Spleen (tissue), 7 donors: ENCODE results near the gene KLHL2.

ENCODE experiments used
- POLR2A ChIP-seq, 3 donors: fragments of 450-650 bp; IDR thresholded peaks; one replicate each; pipeline ENCODE4 v1.5.1; 2017; ENCODE audit warnings: antibody characterized with exemption in 3 of 3, mild to moderate bottlenecking in 1 of 3
- POLR2AphosphoS5 ChIP-seq, 3 donors: sonication (generic); formaldehyde crosslinking; IDR thresholded peaks; one replicate each; pipeline ENCODE4 v1.5.1; 2017; ENCODE audit warnings: antibody characterized with exemption in 3 of 3
- TF ChIP-seq, protein P1 (sequence below), 11 experiments: fragments of 200-600 bp in 7 of 11; fragments of 450-650 bp in 4 of 11; sonication (generic) in 4 of 11; IDR thresholded peaks in 8 of 11; conservative IDR thresholded peaks in 3 of 11; 1 replicate in 7 of 11; 2 replicates in 4 of 11; pipeline versions ENCODE4 v1.4.0 to v1.8.0; 2016 to 2021; ENCODE audit warnings: antibody characterized with exemption in 11 of 11, inconsistent platforms in 4 of 11, mild to moderate bottlenecking in 1 of 11
- donor health status: DM: no; HTN: no; CAD: no; lungs with moderate emphysema.
- donor health status: DM: no; HTN: no; CAD: no.
- donor health status: DM: no; HTN: no; CAD: no.

DNA sequence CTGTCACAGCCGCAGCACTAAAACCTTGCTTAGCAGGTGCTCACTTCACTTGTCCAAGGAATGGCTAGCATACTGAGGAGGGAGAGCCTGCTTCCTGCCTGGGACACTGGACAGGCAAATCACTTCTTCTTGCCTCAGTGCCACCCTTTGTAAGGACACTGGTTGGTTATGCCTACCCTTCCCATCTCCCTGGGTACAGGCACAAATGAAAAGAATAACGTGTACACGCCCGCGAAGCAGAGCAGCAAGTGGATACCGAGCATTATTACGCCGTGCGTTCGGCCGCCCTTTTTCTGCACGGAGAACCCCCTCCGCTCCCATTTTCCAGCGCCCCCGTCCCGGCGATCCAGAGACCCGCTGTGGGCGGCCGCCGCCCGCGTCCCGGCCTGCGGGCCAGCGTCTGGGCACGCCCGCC is 338 bp upstream of the KLHL2 start:
- TF ChIP-seq POLR2A (IDR thresholded peaks at IDR 0.05): no peak
- TF ChIP-seq, protein P1, sequence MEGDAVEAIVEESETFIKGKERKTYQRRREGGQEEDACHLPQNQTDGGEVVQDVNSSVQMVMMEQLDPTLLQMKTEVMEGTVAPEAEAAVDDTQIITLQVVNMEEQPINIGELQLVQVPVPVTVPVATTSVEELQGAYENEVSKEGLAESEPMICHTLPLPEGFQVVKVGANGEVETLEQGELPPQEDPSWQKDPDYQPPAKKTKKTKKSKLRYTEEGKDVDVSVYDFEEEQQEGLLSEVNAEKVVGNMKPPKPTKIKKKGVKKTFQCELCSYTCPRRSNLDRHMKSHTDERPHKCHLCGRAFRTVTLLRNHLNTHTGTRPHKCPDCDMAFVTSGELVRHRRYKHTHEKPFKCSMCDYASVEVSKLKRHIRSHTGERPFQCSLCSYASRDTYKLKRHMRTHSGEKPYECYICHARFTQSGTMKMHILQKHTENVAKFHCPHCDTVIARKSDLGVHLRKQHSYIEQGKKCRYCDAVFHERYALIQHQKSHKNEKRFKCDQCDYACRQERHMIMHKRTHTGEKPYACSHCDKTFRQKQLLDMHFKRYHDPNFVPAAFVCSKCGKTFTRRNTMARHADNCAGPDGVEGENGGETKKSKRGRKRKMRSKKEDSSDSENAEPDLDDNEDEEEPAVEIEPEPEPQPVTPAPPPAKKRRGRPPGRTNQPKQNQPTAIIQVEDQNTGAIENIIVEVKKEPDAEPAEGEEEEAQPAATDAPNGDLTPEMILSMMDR (IDR thresholded peaks at IDR 0.05 in 8 of 11, conservative IDR thresholded peaks at IDR 0.05 in 3 of 11): no peak
- TF ChIP-seq POLR2AphosphoS5 (IDR thresholded peaks at IDR 0.05): no peak
